HEK293 (cell line): ENCODE measurements around the gene TMEM130.

Experiments
- GLI2 ChIP-seq: fragments of 450-650 bp; formaldehyde crosslinking; IDR thresholded peaks from 2 replicates; pipeline ENCODE4; 2017; ENCODE audit warnings: missing biosample characterization, missing genetic modification characterization, low read depth, borderline replicate concordance
- KLF17 ChIP-seq: fragments of 450-650 bp; formaldehyde crosslinking; IDR thresholded peaks from 2 replicates; pipeline ENCODE4 v1.5.1; 2016; ENCODE audit warnings: missing biosample characterization, missing genetic modification characterization
- KLF8 ChIP-seq: fragments of 450-650 bp; formaldehyde crosslinking; IDR thresholded peaks from 2 replicates; pipeline ENCODE4 v1.5.1; 2016; ENCODE audit warnings: missing biosample characterization, missing genetic modification characterization
- MYNN ChIP-seq: fragments of 450-650 bp; formaldehyde crosslinking; IDR thresholded peaks from 2 replicates; pipeline ENCODE4 v1.5.1; 2016; ENCODE audit warnings: missing biosample characterization, missing genetic modification characterization, borderline replicate concordance
- PRDM2 ChIP-seq: fragments of 450-650 bp; formaldehyde crosslinking; IDR thresholded peaks from 2 replicates; pipeline ENCODE4 v1.5.1; 2016; ENCODE audit warnings: missing biosample characterization, missing genetic modification characterization, borderline replicate concordance
- PRDM6 ChIP-seq: fragments of 450-650 bp; formaldehyde crosslinking; IDR thresholded peaks from 2 replicates; pipeline ENCODE4 v1.5.1; 2017; ENCODE audit warnings: missing biosample characterization, missing genetic modification characterization
- TSHZ1 ChIP-seq: fragments of 450-650 bp; formaldehyde crosslinking; IDR thresholded peaks from 2 replicates; pipeline ENCODE4 v1.5.1; 2016; ENCODE audit warnings: missing biosample characterization, missing genetic modification characterization, borderline replicate concordance
- YY2 ChIP-seq: fragments of 450-650 bp; formaldehyde crosslinking; IDR thresholded peaks from 2 replicates; pipeline ENCODE4 v1.5.1; 2016; ENCODE audit warnings: missing biosample characterization, missing genetic modification characterization
- ZBTB21 ChIP-seq: fragments of 450-650 bp; formaldehyde crosslinking; IDR thresholded peaks from 2 replicates; pipeline ENCODE4 v1.5.1; 2017; ENCODE audit warnings: missing biosample characterization, missing genetic modification characterization
- ZEB2 ChIP-seq: fragments of 450-650 bp; formaldehyde crosslinking; IDR thresholded peaks from 2 replicates; pipeline ENCODE4 v1.5.1; 2016; ENCODE audit warnings: missing biosample characterization, missing genetic modification characterization
- ZNF155 ChIP-seq: fragments of 450-650 bp; formaldehyde crosslinking; IDR thresholded peaks from 2 replicates; pipeline ENCODE4 v1.5.1; 2016; ENCODE audit warnings: missing biosample characterization, missing genetic modification characterization
- ZNF2 ChIP-seq: fragments of 450-650 bp; formaldehyde crosslinking; IDR thresholded peaks from 2 replicates; pipeline ENCODE4 v1.5.1; 2016; ENCODE audit warnings: missing biosample characterization, missing genetic modification characterization
- ZNF214 ChIP-seq: fragments of 450-650 bp; formaldehyde crosslinking; IDR thresholded peaks from 2 replicates; pipeline ENCODE4 v1.5.1; 2017; ENCODE audit warnings: missing biosample characterization, mild to moderate bottlenecking, missing genetic modification characterization, borderline replicate concordance
- ZNF26 ChIP-seq: fragments of 450-650 bp; formaldehyde crosslinking; IDR thresholded peaks from 2 replicates; pipeline ENCODE4 v1.5.1; 2016; ENCODE audit warnings: missing biosample characterization, missing genetic modification characterization
- ZNF266 ChIP-seq: fragments of 450-650 bp; formaldehyde crosslinking; IDR thresholded peaks from 2 replicates; pipeline ENCODE4 v1.5.1; 2016; ENCODE audit warnings: missing biosample characterization, missing genetic modification characterization, low read depth
- ZNF354C ChIP-seq: fragments of 450-650 bp; formaldehyde crosslinking; IDR thresholded peaks from 2 replicates; pipeline ENCODE4 v1.5.1; 2016; ENCODE audit warnings: missing biosample characterization, missing genetic modification characterization, low read depth, borderline replicate concordance
- ZNF558 ChIP-seq: fragments of 450-650 bp; formaldehyde crosslinking; IDR thresholded peaks from 2 replicates; pipeline ENCODE4 v1.5.1; 2016; ENCODE audit warnings: missing biosample characterization, missing genetic modification characterization
- ZNF610 ChIP-seq: fragments of 450-650 bp; formaldehyde crosslinking; IDR thresholded peaks from 2 replicates; pipeline ENCODE4 v1.5.1; 2016; ENCODE audit warnings: missing biosample characterization, missing genetic modification characterization, borderline replicate concordance
- ZNF624 ChIP-seq: fragments of 450-650 bp; formaldehyde crosslinking; IDR thresholded peaks from 2 replicates; pipeline ENCODE4 v1.5.1; 2017; ENCODE audit warnings: missing biosample characterization, missing genetic modification characterization
- ZNF629 ChIP-seq: fragments of 450-650 bp; formaldehyde crosslinking; IDR thresholded peaks from 2 replicates; pipeline ENCODE4 v1.5.1; 2017; ENCODE audit warnings: missing biosample characterization, missing genetic modification characterization
- ZNF747 ChIP-seq: fragments of 450-650 bp; formaldehyde crosslinking; IDR thresholded peaks from 2 replicates; pipeline ENCODE4 v1.5.1; 2016; ENCODE audit warnings: missing biosample characterization, missing genetic modification characterization
- ZNF76 ChIP-seq: fragments of 450-650 bp; formaldehyde crosslinking; IDR thresholded peaks from 2 replicates; pipeline ENCODE4; 2016; ENCODE audit warnings: low read depth, missing biosample characterization, missing genetic modification characterization, borderline replicate concordance
- ZSCAN18 ChIP-seq: fragments of 450-650 bp; formaldehyde crosslinking; IDR thresholded peaks from 2 replicates; pipeline ENCODE4 v1.5.1; 2016; ENCODE audit warnings: missing biosample characterization, missing genetic modification characterization
- ZSCAN30 ChIP-seq: fragments of 450-650 bp; IDR thresholded peaks from 2 replicates; pipeline ENCODE4 v1.5.1; 2018; ENCODE audit warnings: missing biosample characterization, mild to moderate bottlenecking, missing genetic modification characterization, moderate library complexity

Gene TMEM130

GRCh38 chr7:98802088-98802780 lies 67.6 kb downstream of the TMEM130 start (continued):
- TF ChIP-seq KLF17 (tag by site-specific recombination), result peak; percentile 50; the same call in 1 of the 2 replicates
- no peak for TF ChIP-seq YY2 (tag by site-specific recombination)
- TF ChIP-seq ZNF76 (tag by site-specific recombination), result no peak
- TF ChIP-seq ZBTB21, result 0 out of 2 replicates have a peak, but pooled peaks have one; percentile 48
- no peak for TF ChIP-seq ZSCAN18 (tag by site-specific recombination)
- no peak for TF ChIP-seq ZNF2
- no peak for TF ChIP-seq PRDM2
- no peak for TF ChIP-seq ZNF747
- no peak for TF ChIP-seq ZNF558 (tag by site-specific recombination)
- no peak for TF ChIP-seq PRDM6 (tag by site-specific recombination)
- no peak for TF ChIP-seq ZNF610 (tag by site-specific recombination)
- no peak for TF ChIP-seq ZNF624
- TF ChIP-seq ZNF214, result no peak
- 0 out of 2 replicates have a peak, but pooled peaks have one; percentile 29 for TF ChIP-seq ZEB2 (tag by site-specific recombination)
- TF ChIP-seq TSHZ1 (tag by site-specific recombination), result peak; percentile 5; the same call in 1 of the 2 replicates
- TF ChIP-seq ZNF354C (tag by site-specific recombination), result no peak
- no peak for TF ChIP-seq ZNF629 (tag by site-specific recombination)
- TF ChIP-seq ZSCAN30 (tag by site-specific recombination), result no peak
- no peak for TF ChIP-seq ZNF155 (tag by site-specific recombination)
- no peak for TF ChIP-seq ZNF26
- no peak for TF ChIP-seq GLI2 (tag by site-specific recombination)
- TF ChIP-seq MYNN, result no peak
- no peak for TF ChIP-seq ZNF266
- no peak for TF ChIP-seq KLF8 (tag by site-specific recombination)
